Keratinocyte (primary cell): ENCODE measurements around the gene CPEB4. TPM values are rescaled to one million over a fixed set of nuclear protein-coding genes. Genes with fewer than 3 reads are reported as not detected.

Source experiments
- DNase-seq: peaks from one replicate; pipeline ENCODE4 v3.0.0-alpha.2; 2011; ENCODE audit warnings: low read depth, missing footprints, low spot score
- FAIRE-seq: peaks from 2 replicates; lab custom pipeline; 2011; peaks lifted over from hg19 to GRCh38; lab: Jason Lieb, UNC
- H2AFZ ChIP-seq: 2 replicates; pipeline ENCODE4 v1.6.0; 2012; ENCODE audit warnings: low read length, control low read depth, inconsistent platforms; ENCODE audit not compliant: control insufficient read depth
- H3K27ac ChIP-seq: 2 replicates; pipeline ENCODE4 v1.5.1; 2011; ENCODE audit warnings: low read length; ENCODE audit not compliant: control insufficient read depth, insufficient read depth
- H3K27me3 ChIP-seq: 3 replicates; pipeline ENCODE4 v1.6.0; 2011; ENCODE audit warnings: low read length; ENCODE audit not compliant: control insufficient read depth, insufficient read depth; ENCODE audit errors: extremely low read depth
- H3K36me3 ChIP-seq, 2 experiments: 2 replicates in 1 of 2; 3 replicates in 1 of 2; pipeline ENCODE4 v1.5.1; 2011; ENCODE audit warnings: low read length in 2 of 2, mild to moderate bottlenecking in 1 of 2; ENCODE audit not compliant: control insufficient read depth in 2 of 2, insufficient read depth in 2 of 2; ENCODE audit errors: extremely low read depth in 1 of 2
- H3K4me1 ChIP-seq: 3 replicates; pipeline ENCODE4 v1.5.1; 2011; ENCODE audit warnings: low read length; ENCODE audit not compliant: control insufficient read depth, insufficient read depth; ENCODE audit errors: extremely low read depth
- H3K4me2 ChIP-seq: 3 replicates; pipeline ENCODE4 v1.6.0; 2011; ENCODE audit warnings: low read depth, low read length; ENCODE audit not compliant: control insufficient read depth, insufficient read depth; ENCODE audit errors: extremely low read depth
- H3K4me3 ChIP-seq, 3 experiments: fragments of 200-600 bp in 1 of 3; sonication (generic) in 1 of 3; 2 replicates in 2 of 3; 3 replicates in 1 of 3; pipeline ENCODE4 v1.5.1; 2011 to 2016; ENCODE audit warnings: low read length in 3 of 3, mild to moderate bottlenecking in 3 of 3, control low read depth in 2 of 3, inconsistent platforms in 1 of 3, low read depth in 1 of 3, mixed read lengths in 1 of 3, mixed run types in 1 of 3, moderate library complexity in 1 of 3; ENCODE audit not compliant: control insufficient read depth in 2 of 3, insufficient read depth in 2 of 3; ENCODE audit errors: extremely low read depth in 1 of 3
- H3K79me2 ChIP-seq: 2 replicates; pipeline ENCODE4 v1.6.0; 2012; ENCODE audit warnings: low read length; ENCODE audit not compliant: control insufficient read depth, insufficient read depth
- H3K9ac ChIP-seq: 3 replicates; pipeline ENCODE4 v1.6.0; 2011; ENCODE audit warnings: low read length; ENCODE audit not compliant: control insufficient read depth, insufficient read depth; ENCODE audit errors: extremely low read depth
- H3K9me1 ChIP-seq: 3 replicates; pipeline ENCODE4 v1.6.0; 2011; ENCODE audit warnings: low read length; ENCODE audit not compliant: control insufficient read depth, insufficient read depth; ENCODE audit errors: extremely low read depth
- H3K9me3 ChIP-seq: 2 replicates; pipeline ENCODE4 v1.5.1; 2012; ENCODE audit warnings: low read depth, low read length; ENCODE audit not compliant: control insufficient read depth
- H4K20me1 ChIP-seq: 3 replicates; pipeline ENCODE4 v1.6.0; 2011; ENCODE audit warnings: low read length; ENCODE audit not compliant: control insufficient read depth, insufficient read depth; ENCODE audit errors: extremely low read depth
- EZH2 ChIP-seq: IDR thresholded peaks from one replicate; pipeline ENCODE4 v1.6.1; 2012; ENCODE audit warnings: inconsistent platforms, mild to moderate bottlenecking, low read length, moderate library complexity
- dilution Hi-C: fragments of 300-500 bp; cut with MboI; formaldehyde crosslinking; loops from one replicate; pipeline ENCODE4 v1.7.0; 2020; ENCODE audit warnings: low sequenced_read_pairs; ENCODE audit not compliant: extremely low pct_ligation_motif_present
- polyA plus RNA-seq, 5 experiments: library from polyadenylated mRNA; depleted of rRNA in 3 of 5; stranded (reverse) in 3 of 5; stranded (forward) in 1 of 5; unstranded in 1 of 5; fragments of >200 nt; gene quantifications; 1 replicate in 1 of 5; 2 replicates in 3 of 5; 3 replicates in 1 of 5; pipeline versions ENCODE4 v1.2.1 to v1.2.3, GENCODE V29; 2011 to 2012; ENCODE audit warnings: missing spikeins in 2 of 5, low read depth in 1 of 5, low replicate concordance in 1 of 5
- TF ChIP-seq, protein P1 (sequence below), 3 experiments: IDR thresholded peaks in 1 of 3; conservative IDR thresholded peaks in 1 of 3; optimal IDR thresholded peaks in 1 of 3; 2 replicates in 2 of 3; 3 replicates in 1 of 3; pipeline versions ENCODE3 to v1.5.1; 2011; ENCODE audit warnings: low read length in 3 of 3, mild to moderate bottlenecking in 3 of 3, moderate library complexity in 2 of 3, control low read depth in 1 of 3, inconsistent platforms in 1 of 3; ENCODE audit not compliant: insufficient read depth in 2 of 3; ENCODE audit errors: extremely low read depth in 1 of 3

The CPEB4 gene
- polyA plus RNA-seq, 1 donor (not counting 4 experiments of a cell fraction or from before 2014, with no cell fraction given), result 13.8 TPM

DNA sequence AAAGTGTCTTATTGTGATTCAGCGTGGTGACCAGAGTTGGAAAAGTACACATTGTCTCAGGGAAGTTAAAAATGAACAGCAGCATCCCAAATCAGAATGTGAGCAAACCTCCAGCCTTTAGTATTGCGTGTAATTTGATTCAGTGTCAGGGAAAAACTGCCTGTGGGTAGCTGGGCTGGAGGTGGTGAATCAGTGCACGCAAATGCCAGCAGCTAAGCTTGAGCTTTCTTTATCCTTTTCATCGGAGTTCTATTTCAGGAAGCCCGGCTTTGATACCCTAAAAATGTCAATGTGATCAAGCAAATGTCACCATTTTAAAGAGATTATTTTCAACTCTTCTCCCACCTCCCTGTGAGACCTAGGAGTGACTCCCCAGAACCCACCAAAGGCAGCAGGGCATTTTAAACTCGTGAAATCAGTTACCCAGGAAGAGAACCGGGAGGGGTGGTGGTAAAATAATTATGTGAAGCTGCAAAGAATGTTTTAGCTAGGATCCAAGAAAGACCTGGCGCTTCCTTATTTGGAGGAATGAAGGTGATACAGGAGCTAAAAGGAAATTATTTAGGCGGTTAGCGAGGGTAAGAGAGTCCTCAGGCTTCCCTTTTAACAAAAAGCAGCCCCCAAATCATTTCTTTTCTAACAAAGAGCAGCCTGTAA lies 75.2 kb downstream of the CPEB4 start:
- Histone ChIP-seq H3K79me2 (no peaks in the 10 kb centered on the region), H3K36me3 (no peaks in the 10 kb centered on the region), H4K20me1 (no peaks in the 10 kb centered on the region), H3K9me1 (no peaks in the 10 kb centered on the region), H3K4me3 (peak overlapping the region; percentile 29 to 73 (median 59)), H2AFZ (peak overlapping the region; percentile 82), H3K9ac (peak overlapping the region; percentile 67), H3K27ac (peak overlapping the region; percentile 62), H3K27me3 (no peaks in the 10 kb centered on the region), H3K4me1 (peaks cover 9% of the 10 kb centered on the region), H3K4me2 (peak overlapping the region; percentile 89), H3K9me3 (no peaks in the 10 kb centered on the region)
- DNase-seq (no peak), FAIRE-seq (peak; percentile 57)
- TF ChIP-seq EZH2, result no peak
- TF ChIP-seq, protein P1, sequence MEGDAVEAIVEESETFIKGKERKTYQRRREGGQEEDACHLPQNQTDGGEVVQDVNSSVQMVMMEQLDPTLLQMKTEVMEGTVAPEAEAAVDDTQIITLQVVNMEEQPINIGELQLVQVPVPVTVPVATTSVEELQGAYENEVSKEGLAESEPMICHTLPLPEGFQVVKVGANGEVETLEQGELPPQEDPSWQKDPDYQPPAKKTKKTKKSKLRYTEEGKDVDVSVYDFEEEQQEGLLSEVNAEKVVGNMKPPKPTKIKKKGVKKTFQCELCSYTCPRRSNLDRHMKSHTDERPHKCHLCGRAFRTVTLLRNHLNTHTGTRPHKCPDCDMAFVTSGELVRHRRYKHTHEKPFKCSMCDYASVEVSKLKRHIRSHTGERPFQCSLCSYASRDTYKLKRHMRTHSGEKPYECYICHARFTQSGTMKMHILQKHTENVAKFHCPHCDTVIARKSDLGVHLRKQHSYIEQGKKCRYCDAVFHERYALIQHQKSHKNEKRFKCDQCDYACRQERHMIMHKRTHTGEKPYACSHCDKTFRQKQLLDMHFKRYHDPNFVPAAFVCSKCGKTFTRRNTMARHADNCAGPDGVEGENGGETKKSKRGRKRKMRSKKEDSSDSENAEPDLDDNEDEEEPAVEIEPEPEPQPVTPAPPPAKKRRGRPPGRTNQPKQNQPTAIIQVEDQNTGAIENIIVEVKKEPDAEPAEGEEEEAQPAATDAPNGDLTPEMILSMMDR (optimal IDR thresholded peaks at IDR 0.05 in 1 of 3, IDR thresholded peaks at IDR 0.05 in 1 of 3, conservative IDR thresholded peaks at IDR 0.05 in 1 of 3; ENCODE audit: extremely low read depth in 1 of 3, insufficient read depth in 2 of 3, low read length in 3 of 3), result no peak
- dilution Hi-C loops, result no loop called here

DNA sequence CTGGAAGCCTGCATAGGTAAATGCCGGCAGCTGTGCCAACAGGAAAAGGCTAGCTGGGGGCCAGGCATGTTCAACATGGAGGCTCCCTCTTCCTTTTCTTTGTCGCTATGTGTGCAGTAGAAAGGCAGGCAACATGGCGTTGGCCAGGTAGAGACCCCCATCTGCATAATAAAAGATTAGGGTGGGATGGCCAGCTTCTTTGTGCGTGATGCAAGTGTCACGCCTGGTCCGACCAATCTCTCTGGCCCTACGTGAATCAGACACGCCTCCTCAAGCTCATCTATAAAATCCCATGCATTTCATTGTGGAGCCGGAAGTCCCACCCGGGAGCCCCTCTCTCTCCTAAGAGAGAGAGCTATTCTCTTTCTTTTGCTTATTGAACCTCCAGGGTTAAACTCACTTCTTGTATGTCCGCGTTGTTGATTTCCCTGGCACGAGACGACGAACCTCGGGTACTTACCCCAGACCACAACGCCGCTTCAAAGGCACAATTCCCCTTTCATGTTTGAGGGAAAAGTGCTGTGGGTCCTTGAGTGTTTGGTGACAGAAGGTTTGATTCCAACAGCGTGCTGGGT lies 75.8 kb downstream of the CPEB4 start:
- no peaks in the 10 kb centered on the region for H3K79me2 ChIP-seq
- no peaks in the 10 kb centered on the region for H3K36me3 ChIP-seq
- H3K9me1 ChIP-seq, result no peaks in the 10 kb centered on the region
- TF ChIP-seq, protein P1 (optimal IDR thresholded peaks at IDR 0.05 in 1 of 3, IDR thresholded peaks at IDR 0.05 in 1 of 3, conservative IDR thresholded peaks at IDR 0.05 in 1 of 3; ENCODE audit: extremely low read depth in 1 of 3, insufficient read depth in 2 of 3, low read length in 3 of 3), result no peak
- dilution Hi-C loops, result no loop called here
- peak overlapping the region; percentile 62 for H3K27ac ChIP-seq
- FAIRE-seq (peak; percentile 44), DNase-seq (no peak)
- H3K4me1 ChIP-seq, result peaks cover 9% of the 10 kb centered on the region
- H3K9ac ChIP-seq, result peak overlapping the region; percentile 67
- no peaks in the 10 kb centered on the region for H3K9me3 ChIP-seq
- H2AFZ ChIP-seq, result peak overlapping the region; percentile 82
- H4K20me1 ChIP-seq, result no peaks in the 10 kb centered on the region
- H3K4me3 ChIP-seq, result peak overlapping the region; percentile 29 to 73 (median 59)
- H3K4me2 ChIP-seq, result peak overlapping the region; percentile 89
- no peaks in the 10 kb centered on the region for H3K27me3 ChIP-seq
